ENCODE results near the gene MAP3K20.

Gene MAP3K20

DNA sequence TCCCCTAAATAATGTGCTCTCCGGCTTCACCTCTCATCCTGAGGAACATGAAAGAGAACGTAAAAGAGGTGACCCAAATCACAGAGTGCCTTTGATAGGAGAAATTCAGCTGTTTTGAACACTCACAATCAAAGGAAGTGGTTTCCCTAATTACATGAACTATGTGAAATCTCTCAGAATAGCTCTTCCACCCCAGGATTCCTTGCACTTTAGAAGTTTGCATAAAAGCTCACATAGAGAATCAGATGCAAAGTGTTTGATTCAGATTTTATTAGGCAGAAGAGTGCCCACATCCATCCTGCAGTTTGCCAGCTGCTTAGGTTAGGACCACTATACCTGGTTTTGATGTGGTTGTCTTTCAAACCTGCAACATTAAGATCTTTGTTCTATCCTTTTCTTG lies 61.0 kb downstream of the MAP3K20 start:
- TF ChIP-seq, protein P1, sequence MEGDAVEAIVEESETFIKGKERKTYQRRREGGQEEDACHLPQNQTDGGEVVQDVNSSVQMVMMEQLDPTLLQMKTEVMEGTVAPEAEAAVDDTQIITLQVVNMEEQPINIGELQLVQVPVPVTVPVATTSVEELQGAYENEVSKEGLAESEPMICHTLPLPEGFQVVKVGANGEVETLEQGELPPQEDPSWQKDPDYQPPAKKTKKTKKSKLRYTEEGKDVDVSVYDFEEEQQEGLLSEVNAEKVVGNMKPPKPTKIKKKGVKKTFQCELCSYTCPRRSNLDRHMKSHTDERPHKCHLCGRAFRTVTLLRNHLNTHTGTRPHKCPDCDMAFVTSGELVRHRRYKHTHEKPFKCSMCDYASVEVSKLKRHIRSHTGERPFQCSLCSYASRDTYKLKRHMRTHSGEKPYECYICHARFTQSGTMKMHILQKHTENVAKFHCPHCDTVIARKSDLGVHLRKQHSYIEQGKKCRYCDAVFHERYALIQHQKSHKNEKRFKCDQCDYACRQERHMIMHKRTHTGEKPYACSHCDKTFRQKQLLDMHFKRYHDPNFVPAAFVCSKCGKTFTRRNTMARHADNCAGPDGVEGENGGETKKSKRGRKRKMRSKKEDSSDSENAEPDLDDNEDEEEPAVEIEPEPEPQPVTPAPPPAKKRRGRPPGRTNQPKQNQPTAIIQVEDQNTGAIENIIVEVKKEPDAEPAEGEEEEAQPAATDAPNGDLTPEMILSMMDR (IDR thresholded peaks at IDR 0.05; ENCODE audit: low read length, missing control alignments) = no peak
- DNase-seq (ENCODE audit: low read depth) = no peak
- no peak overlapping the region for H3K4me3 ChIP-seq (replicated peaks; ENCODE audit: low read depth, low read length)

DNA sequence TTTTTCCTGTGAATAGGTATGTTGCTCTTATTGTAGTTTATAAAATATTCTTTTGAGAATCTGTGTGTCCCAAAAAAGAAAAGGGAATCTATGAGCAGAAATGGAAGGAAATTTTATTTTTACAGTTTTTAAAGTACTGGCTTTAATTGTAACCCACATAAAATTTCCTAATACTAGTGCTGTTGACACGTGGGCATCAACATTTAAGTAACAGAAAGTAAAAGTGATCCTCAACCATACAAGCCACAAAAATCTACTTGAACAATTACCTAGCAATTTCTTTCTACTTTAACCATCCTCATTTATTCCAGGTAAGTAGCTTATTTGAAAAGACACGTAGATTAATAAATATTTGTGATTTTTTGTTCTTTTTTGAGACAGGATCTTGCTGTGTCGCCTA lies 62.0 kb downstream of the MAP3K20 start:
- TF ChIP-seq, protein P1 (IDR thresholded peaks at IDR 0.05; ENCODE audit: low read length, missing control alignments) = no peak
- no peak for DNase-seq (ENCODE audit: low read depth)
- H3K4me3 ChIP-seq (replicated peaks; ENCODE audit: low read depth, low read length) = no peak overlapping the region

DNA sequence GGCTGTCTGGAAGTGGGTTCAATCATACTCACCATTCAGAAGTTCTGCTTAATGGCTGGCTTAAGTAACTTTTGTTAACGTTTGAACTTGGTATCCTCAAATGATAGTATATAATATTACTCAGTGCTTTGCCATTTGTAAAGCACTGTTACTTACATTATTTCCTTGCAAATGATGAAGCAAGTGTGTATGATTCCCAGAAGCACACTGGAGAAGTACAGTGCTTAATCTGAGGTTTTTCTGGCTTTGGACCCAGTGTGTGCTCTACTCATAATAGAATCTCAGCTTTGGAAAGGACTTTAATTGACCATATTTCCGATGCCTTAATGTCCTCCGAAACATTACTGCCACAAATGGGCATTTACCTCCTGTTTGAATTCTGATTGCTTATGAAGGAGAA lies 63.3 kb downstream of the MAP3K20 start:
- DNase-seq (ENCODE audit: low read depth) = no peak
- H3K4me3 ChIP-seq (replicated peaks; ENCODE audit: low read depth, low read length) = no peak overlapping the region
- TF ChIP-seq, protein P1 (IDR thresholded peaks at IDR 0.05; ENCODE audit: low read length, missing control alignments) = no peak

DNA sequence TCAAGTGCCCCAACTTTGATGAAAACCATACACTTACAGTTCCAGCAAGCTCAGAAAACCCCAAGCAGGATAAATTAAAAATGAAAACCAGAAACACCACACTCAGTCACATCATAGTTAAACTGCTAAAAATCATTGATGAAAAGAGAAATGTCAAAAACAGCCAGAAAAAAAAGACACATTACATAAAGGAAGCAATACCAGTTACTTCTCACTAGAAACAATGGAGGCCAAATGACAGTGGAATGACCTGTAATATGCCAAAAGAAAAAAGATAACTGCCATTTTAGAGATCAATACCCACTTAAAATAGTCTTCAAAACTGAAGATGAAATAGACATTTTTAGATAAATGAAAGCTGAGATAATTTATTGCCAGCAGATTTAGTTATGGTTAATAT lies 66.0 kb downstream of the MAP3K20 start:
- DNase-seq (ENCODE audit: low read depth) = no peak
- H3K4me3 ChIP-seq (replicated peaks; ENCODE audit: low read depth, low read length) = no peak overlapping the region
- TF ChIP-seq, protein P1 (IDR thresholded peaks at IDR 0.05; ENCODE audit: low read length, missing control alignments) = no peak

DNA sequence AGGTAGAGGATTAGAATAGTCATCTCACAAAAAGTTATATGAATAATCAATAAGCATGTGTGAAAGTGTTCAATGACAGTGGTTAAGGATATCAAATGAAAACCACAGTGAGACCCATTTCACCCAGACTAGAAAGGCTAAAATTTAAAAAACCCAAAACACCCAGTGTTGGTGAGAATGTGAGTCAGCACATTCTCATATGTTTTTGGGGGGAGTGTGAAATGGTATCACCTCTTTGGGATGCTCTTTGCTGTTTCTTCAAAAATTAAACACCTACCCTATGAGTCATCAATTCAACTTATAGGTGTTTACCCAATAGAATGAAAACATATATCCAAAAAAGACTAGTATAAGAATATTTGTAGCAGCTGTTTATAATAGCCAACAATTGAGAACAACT lies 69.8 kb downstream of the MAP3K20 start:
- H3K4me3 ChIP-seq (replicated peaks; ENCODE audit: low read depth, low read length) = no peak overlapping the region
- TF ChIP-seq, protein P1 (IDR thresholded peaks at IDR 0.05; ENCODE audit: low read length, missing control alignments) = no peak
- DNase-seq (ENCODE audit: low read depth) = no peak

DNA sequence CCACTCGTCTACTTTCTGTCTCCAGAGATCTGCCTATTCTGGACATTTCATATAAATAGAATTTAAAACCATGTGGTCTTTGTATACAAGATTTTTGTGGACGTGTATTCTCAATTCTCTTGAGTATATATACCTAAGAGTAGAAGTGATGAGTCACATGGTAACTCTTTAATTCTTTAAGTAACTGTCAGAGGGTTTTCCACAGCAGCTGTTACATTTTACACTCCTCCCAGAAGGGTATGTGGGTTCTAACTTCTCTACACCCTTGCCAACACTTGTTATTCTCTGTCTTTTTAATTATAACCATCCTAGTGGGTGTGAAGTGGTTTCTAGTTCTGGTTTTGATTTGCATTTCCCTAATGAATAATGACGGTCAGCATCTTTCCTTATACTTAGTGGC lies 70.9 kb downstream of the MAP3K20 start:
- peak; percentile 25 for DNase-seq (ENCODE audit: low read depth)
- TF ChIP-seq, protein P1 (IDR thresholded peaks at IDR 0.05; ENCODE audit: low read length, missing control alignments) = no peak

DNA sequence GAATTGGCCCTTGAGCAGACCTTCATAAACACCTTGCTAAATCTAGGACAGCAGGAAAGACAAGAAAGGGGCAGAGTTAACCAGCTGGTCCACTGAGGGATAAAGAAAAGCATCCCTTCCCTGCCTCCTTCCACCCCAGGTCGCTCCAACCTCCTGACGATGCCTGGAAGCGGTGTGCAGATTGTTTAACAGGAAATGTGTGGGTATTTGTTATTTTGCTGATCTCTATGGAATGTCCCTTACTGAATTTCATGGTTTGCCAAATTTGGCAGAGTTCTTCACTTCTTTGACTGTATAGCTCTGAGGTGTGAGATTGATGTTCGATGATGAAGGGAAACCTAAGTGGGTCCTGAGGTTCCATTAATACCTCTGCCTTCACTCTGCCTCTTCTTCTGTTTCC lies 72.9 kb downstream of the MAP3K20 start:
- TF ChIP-seq, protein P1 (IDR thresholded peaks at IDR 0.05; ENCODE audit: low read length, missing control alignments) = no peak
- DNase-seq (ENCODE audit: low read depth) = peak; percentile 44

More for the DNA sequence above, 70.9 kb downstream of the MAP3K20 start:
- no peak overlapping the region for H3K4me3 ChIP-seq (replicated peaks; ENCODE audit: low read depth, low read length)

More for the DNA sequence above, 72.9 kb downstream of the MAP3K20 start:
- no peak overlapping the region for H3K4me3 ChIP-seq (replicated peaks; ENCODE audit: low read depth, low read length)
